ENCODE results near the gene ZNF662. TPM values are rescaled to one million over a fixed set of nuclear protein-coding genes. Genes with fewer than 3 reads are reported as not detected.

Gene ZNF662
- total RNA-seq, 1 donor from 2014 or later: 1.3 TPM

GRCh38 chr3:42957573-42957972, 51.6 kb downstream of the ZNF662 start:
- DNase-seq (ENCODE audit: low read depth): no peak
- FAIRE-seq: no peak
- no peak overlapping the region for H3K4me3 ChIP-seq (ENCODE audit: low read depth, low read length)
- TF ChIP-seq CTCF (IDR thresholded peaks at IDR 0.05; ENCODE audit: insufficient read depth, low read length, severe bottlenecking): no peak
- H3K36me3 ChIP-seq (ENCODE audit: control insufficient read depth, insufficient read depth, low read length): no peaks in the 10 kb centered on the region
- no peaks in the 10 kb centered on the region for H3K27me3 ChIP-seq (ENCODE audit: control insufficient read depth, insufficient read depth, low read length)

GRCh38 chr3:42960282-42960681, 54.3 kb downstream of the ZNF662 start:
- no peak for TF ChIP-seq CTCF (IDR thresholded peaks at IDR 0.05; ENCODE audit: insufficient read depth, low read length, severe bottlenecking)
- FAIRE-seq (peak; percentile 55), DNase-seq (ENCODE audit: low read depth) (no peak)
- Histone ChIP-seq H3K4me3 (ENCODE audit: low read depth, low read length) (no peak overlapping the region), H3K27me3 (ENCODE audit: control insufficient read depth, insufficient read depth, low read length) (no peaks in the 10 kb centered on the region), H3K36me3 (ENCODE audit: control insufficient read depth, insufficient read depth, low read length) (no peaks in the 10 kb centered on the region)

GRCh38 chr3:42960786-42961185, 54.8 kb downstream of the ZNF662 start:
- H3K36me3 ChIP-seq (ENCODE audit: control insufficient read depth, insufficient read depth, low read length): no peaks in the 10 kb centered on the region
- no peak for DNase-seq (ENCODE audit: low read depth)
- FAIRE-seq: no peak

GRCh38 chr3:42961633-42962032, 55.7 kb downstream of the ZNF662 start:
- no peak overlapping the region for H3K4me3 ChIP-seq (ENCODE audit: low read depth, low read length)
- no peaks in the 10 kb centered on the region for H3K27me3 ChIP-seq (ENCODE audit: control insufficient read depth, insufficient read depth, low read length)
- FAIRE-seq (no peak), DNase-seq (ENCODE audit: low read depth) (peak; percentile 41)
- peak; percentile 64 for TF ChIP-seq CTCF (IDR thresholded peaks at IDR 0.05; ENCODE audit: insufficient read depth, low read length, severe bottlenecking)
- no peaks in the 10 kb centered on the region for H3K36me3 ChIP-seq (ENCODE audit: control insufficient read depth, insufficient read depth, low read length)

More at GRCh38 chr3:42960786-42961185, 54.8 kb downstream of the ZNF662 start:
- no peak for TF ChIP-seq CTCF (IDR thresholded peaks at IDR 0.05; ENCODE audit: insufficient read depth, low read length, severe bottlenecking)
- no peak overlapping the region for H3K4me3 ChIP-seq (ENCODE audit: low read depth, low read length)
- H3K27me3 ChIP-seq (ENCODE audit: control insufficient read depth, insufficient read depth, low read length): no peaks in the 10 kb centered on the region

GRCh38 chr3:42963269-42963668, 57.3 kb downstream of the ZNF662 start:
- no peak for DNase-seq (ENCODE audit: low read depth)
- H3K36me3 ChIP-seq (ENCODE audit: control insufficient read depth, insufficient read depth, low read length): no peaks in the 10 kb centered on the region
- FAIRE-seq: no peak
- no peaks in the 10 kb centered on the region for H3K27me3 ChIP-seq (ENCODE audit: control insufficient read depth, insufficient read depth, low read length)
- no peak for TF ChIP-seq CTCF (IDR thresholded peaks at IDR 0.05; ENCODE audit: insufficient read depth, low read length, severe bottlenecking)
- no peak overlapping the region for H3K4me3 ChIP-seq (ENCODE audit: low read depth, low read length)

GRCh38 chr3:42964266-42964665, 58.3 kb downstream of the ZNF662 start:
- H3K36me3 ChIP-seq (ENCODE audit: control insufficient read depth, insufficient read depth, low read length): no peaks in the 10 kb centered on the region
- DNase-seq (ENCODE audit: low read depth) (no peak), FAIRE-seq (no peak)
- no peak for TF ChIP-seq CTCF (IDR thresholded peaks at IDR 0.05; ENCODE audit: insufficient read depth, low read length, severe bottlenecking)
- H3K27me3 ChIP-seq (ENCODE audit: control insufficient read depth, insufficient read depth, low read length): no peaks in the 10 kb centered on the region
- H3K4me3 ChIP-seq (ENCODE audit: low read depth, low read length): no peak overlapping the region
